Measurements from ENCODE around the gene TRIO.
A peak's percentile ranks its signal among the peaks of the same experiment; 100 is the strongest.

Gene TRIO

DNA sequence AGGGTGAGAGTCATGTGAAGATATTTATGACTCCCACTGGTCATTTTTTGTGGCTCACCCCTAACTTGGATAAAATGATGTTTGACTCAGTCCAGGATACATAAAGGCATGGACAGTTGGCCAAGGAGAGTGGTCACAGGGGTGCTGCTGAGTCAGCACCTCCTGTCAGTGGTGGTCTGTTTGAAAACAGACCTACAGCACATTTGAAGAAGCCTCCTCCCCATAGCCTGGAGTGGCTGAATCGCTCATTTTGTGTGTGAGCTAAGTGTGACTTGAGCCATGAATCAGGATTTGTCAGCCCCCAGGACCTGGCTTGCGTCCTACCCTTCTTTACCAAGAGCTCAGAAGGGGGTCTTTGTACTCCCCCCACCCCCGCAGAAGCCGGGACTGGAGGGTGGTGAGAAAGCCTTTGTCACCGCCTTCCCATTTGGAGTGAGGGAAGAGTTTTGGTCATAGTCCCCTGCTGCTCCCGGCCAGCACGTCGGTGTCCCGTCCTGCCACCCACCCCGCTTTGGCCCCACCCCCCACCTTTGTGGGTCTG lies 35.6 kb downstream of the TRIO start (continued):
- TF ChIP-seq, protein P1, sequence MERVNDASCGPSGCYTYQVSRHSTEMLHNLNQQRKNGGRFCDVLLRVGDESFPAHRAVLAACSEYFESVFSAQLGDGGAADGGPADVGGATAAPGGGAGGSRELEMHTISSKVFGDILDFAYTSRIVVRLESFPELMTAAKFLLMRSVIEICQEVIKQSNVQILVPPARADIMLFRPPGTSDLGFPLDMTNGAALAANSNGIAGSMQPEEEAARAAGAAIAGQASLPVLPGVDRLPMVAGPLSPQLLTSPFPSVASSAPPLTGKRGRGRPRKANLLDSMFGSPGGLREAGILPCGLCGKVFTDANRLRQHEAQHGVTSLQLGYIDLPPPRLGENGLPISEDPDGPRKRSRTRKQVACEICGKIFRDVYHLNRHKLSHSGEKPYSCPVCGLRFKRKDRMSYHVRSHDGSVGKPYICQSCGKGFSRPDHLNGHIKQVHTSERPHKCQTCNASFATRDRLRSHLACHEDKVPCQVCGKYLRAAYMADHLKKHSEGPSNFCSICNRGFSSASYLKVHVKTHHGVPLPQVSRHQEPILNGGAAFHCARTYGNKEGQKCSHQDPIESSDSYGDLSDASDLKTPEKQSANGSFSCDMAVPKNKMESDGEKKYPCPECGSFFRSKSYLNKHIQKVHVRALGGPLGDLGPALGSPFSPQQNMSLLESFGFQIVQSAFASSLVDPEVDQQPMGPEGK (tag by site-specific recombination; IDR thresholded peaks at IDR 0.05) = peak; percentile 72; the same call in 1 of the 2 replicates
- no peak for TF ChIP-seq ZNF521 (tag by site-specific recombination; IDR thresholded peaks at IDR 0.05)
- TF ChIP-seq, protein P2, sequence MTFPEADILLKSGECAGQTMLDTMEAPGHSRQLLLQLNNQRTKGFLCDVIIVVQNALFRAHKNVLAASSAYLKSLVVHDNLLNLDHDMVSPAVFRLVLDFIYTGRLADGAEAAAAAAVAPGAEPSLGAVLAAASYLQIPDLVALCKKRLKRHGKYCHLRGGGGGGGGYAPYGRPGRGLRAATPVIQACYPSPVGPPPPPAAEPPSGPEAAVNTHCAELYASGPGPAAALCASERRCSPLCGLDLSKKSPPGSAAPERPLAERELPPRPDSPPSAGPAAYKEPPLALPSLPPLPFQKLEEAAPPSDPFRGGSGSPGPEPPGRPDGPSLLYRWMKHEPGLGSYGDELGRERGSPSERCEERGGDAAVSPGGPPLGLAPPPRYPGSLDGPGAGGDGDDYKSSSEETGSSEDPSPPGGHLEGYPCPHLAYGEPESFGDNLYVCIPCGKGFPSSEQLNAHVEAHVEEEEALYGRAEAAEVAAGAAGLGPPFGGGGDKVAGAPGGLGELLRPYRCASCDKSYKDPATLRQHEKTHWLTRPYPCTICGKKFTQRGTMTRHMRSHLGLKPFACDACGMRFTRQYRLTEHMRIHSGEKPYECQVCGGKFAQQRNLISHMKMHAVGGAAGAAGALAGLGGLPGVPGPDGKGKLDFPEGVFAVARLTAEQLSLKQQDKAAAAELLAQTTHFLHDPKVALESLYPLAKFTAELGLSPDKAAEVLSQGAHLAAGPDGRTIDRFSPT (tag by site-specific recombination; IDR thresholded peaks at IDR 0.05) = peak; percentile 9; the same call in 1 of the 2 replicates
- TF ChIP-seq GLIS1 (tag by site-specific recombination; IDR thresholded peaks at IDR 0.05) = peak; percentile 98
- no peak for TF ChIP-seq SP2 (tag by site-specific recombination; IDR thresholded peaks at IDR 0.05)
- TF ChIP-seq SCRT1 (tag by site-specific recombination; IDR thresholded peaks at IDR 0.05; ENCODE audit: borderline replicate concordance) = no peak
- no peak for TF ChIP-seq ZNF394 (tag by site-specific recombination; IDR thresholded peaks at IDR 0.05; ENCODE audit: borderline replicate concordance)
- TF ChIP-seq, protein P3, sequence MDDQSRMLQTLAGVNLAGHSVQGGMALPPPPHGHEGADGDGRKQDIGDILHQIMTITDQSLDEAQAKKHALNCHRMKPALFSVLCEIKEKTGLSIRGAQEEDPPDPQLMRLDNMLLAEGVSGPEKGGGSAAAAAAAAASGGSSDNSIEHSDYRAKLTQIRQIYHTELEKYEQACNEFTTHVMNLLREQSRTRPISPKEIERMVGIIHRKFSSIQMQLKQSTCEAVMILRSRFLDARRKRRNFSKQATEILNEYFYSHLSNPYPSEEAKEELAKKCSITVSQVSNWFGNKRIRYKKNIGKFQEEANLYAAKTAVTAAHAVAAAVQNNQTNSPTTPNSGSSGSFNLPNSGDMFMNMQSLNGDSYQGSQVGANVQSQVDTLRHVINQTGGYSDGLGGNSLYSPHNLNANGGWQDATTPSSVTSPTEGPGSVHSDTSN (CRISPR knock-in tag; IDR thresholded peaks at IDR 0.05) = no peak
- TF ChIP-seq, protein P4, sequence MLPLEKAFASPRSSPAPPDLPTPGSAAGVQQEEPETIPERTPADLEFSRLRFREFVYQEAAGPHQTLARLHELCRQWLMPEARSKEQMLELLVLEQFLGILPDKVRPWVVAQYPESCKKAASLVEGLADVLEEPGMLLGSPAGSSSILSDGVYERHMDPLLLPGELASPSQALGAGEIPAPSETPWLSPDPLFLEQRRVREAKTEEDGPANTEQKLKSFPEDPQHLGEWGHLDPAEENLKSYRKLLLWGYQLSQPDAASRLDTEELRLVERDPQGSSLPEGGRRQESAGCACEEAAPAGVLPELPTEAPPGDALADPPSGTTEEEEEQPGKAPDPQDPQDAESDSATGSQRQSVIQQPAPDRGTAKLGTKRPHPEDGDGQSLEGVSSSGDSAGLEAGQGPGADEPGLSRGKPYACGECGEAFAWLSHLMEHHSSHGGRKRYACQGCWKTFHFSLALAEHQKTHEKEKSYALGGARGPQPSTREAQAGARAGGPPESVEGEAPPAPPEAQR (tag by site-specific recombination; IDR thresholded peaks at IDR 0.05) = no peak
- TF ChIP-seq REPIN1 (tag by site-specific recombination; IDR thresholded peaks at IDR 0.05; ENCODE audit: low read depth) = no peak
- TF ChIP-seq, protein P5, sequence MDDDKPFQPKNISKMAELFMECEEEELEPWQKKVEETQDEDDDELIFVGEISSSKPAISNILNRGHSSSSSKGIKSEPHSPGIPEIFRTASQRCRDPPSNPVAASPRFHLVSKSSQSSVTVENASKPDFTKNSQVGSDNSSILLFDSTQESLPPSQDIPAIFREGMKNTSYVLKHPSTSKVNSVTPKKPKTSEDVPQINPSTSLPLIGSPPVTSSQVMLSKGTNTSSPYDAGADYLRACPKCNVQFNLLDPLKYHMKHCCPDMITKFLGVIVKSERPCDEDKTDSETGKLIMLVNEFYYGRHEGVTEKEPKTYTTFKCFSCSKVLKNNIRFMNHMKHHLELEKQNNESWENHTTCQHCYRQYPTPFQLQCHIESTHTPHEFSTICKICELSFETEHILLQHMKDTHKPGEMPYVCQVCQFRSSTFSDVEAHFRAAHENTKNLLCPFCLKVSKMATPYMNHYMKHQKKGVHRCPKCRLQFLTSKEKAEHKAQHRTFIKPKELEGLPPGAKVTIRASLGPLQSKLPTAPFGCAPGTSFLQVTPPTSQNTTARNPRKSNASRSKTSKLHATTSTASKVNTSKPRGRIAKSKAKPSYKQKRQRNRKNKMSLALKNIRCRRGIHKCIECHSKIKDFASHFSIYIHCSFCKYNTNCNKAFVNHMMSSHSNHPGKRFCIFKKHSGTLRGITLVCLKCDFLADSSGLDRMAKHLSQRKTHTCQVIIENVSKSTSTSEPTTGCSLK (tag by site-specific recombination; IDR thresholded peaks at IDR 0.05) = no peak
- TF ChIP-seq ZNF776 (tag by site-specific recombination; IDR thresholded peaks at IDR 0.05; ENCODE audit: borderline replicate concordance) = no peak
- TF ChIP-seq YY2 (tag by site-specific recombination; IDR thresholded peaks at IDR 0.05) = no peak
- TF ChIP-seq, protein P6, sequence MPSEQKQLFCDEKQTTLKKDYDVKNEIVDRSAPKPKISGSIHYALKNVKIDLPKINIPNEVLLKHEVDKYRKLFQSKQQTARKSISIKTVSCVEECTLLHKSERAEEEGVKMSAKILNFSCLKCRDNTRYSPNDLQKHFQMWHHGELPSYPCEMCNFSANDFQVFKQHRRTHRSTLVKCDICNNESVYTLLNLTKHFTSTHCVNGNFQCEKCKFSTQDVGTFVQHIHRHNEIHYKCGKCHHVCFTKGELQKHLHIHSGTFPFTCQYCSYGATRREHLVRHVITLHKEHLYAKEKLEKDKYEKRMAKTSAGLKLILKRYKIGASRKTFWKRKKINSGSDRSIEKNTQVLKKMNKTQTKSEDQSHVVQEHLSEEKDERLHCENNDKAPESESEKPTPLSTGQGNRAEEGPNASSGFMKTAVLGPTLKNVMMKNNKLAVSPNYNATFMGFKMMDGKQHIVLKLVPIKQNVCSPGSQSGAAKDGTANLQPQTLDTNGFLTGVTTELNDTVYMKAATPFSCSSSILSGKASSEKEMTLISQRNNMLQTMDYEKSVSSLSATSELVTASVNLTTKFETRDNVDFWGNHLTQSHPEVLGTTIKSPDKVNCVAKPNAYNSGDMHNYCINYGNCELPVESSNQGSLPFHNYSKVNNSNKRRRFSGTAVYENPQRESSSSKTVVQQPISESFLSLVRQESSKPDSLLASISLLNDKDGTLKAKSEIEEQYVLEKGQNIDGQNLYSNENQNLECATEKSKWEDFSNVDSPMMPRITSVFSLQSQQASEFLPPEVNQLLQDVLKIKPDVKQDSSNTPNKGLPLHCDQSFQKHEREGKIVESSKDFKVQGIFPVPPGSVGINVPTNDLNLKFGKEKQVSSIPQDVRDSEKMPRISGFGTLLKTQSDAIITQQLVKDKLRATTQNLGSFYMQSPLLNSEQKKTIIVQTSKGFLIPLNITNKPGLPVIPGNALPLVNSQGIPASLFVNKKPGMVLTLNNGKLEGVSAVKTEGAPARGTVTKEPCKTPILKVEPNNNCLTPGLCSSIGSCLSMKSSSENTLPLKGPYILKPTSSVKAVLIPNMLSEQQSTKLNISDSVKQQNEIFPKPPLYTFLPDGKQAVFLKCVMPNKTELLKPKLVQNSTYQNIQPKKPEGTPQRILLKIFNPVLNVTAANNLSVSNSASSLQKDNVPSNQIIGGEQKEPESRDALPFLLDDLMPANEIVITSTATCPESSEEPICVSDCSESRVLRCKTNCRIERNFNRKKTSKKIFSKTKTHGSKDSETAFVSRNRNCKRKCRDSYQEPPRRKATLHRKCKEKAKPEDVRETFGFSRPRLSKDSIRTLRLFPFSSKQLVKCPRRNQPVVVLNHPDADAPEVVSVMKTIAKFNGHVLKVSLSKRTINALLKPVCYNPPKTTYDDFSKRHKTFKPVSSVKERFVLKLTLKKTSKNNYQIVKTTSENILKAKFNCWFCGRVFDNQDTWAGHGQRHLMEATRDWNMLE (tag by site-specific recombination; conservative IDR thresholded peaks at IDR 0.05; ENCODE audit: low read depth) = no peak
- peak; percentile 28; the same call in 1 of the 2 replicates for TF ChIP-seq ZNF600 (tag by site-specific recombination; IDR thresholded peaks at IDR 0.05)
- TF ChIP-seq ZNF23 (tag by site-specific recombination; IDR thresholded peaks at IDR 0.05; ENCODE audit: borderline replicate concordance) = no peak
- TF ChIP-seq ZNF629 (tag by site-specific recombination; IDR thresholded peaks at IDR 0.05) = peak; percentile 37; the same call in 1 of the 2 replicates
- no peak for TF ChIP-seq ZNF302 (tag by site-specific recombination; IDR thresholded peaks at IDR 0.05; ENCODE audit: low read depth)
- TF ChIP-seq ZNF423 (tag by site-specific recombination; IDR thresholded peaks at IDR 0.05) = peak; percentile 64; the same call in 1 of the 2 replicates
